HepG2 (cell line): Measurements from ENCODE around the gene LINGO1. TPM values are rescaled to one million over a fixed set of nuclear protein-coding genes. Genes with fewer than 3 reads are reported as not detected.
A peak's percentile ranks its signal among the peaks of the same experiment; 100 is the strongest.

Source experiments
- BRCA1 ChIP-seq: sonication (generic); formaldehyde crosslinking; IDR thresholded peaks from 2 replicates; pipeline ENCODE4 v1.4.0; 2020; ENCODE audit warnings: missing genetic modification reagents
- ELF1 ChIP-seq: sonication (generic); formaldehyde crosslinking; IDR thresholded peaks from 2 replicates; pipeline ENCODE4 v1.4.0; 2020; ENCODE audit warnings: missing genetic modification reagents
- ELK4 ChIP-seq: sonication (generic); formaldehyde crosslinking; IDR thresholded peaks from 2 replicates; pipeline ENCODE4 v1.9.0; 2021; ENCODE audit warnings: missing genetic modification reagents, borderline replicate concordance
- MLXIP ChIP-seq: sonication (generic); formaldehyde crosslinking; IDR thresholded peaks from 2 replicates; pipeline ENCODE4 v1.9.0; 2021; ENCODE audit warnings: missing genetic modification reagents, borderline replicate concordance
- NKX3-1 ChIP-seq: sonication (generic); formaldehyde crosslinking; IDR thresholded peaks from 2 replicates; pipeline ENCODE4 v1.5.0; 2020; ENCODE audit warnings: missing genetic modification reagents
- NR2F1 ChIP-seq, 2 experiments: fragments of 450-650 bp in 1 of 2; formaldehyde crosslinking in 1 of 2; IDR thresholded peaks; 2 replicates each; pipeline versions ENCODE4 v1.5.0 to v1.6.1; 2016 to 2020; ENCODE audit warnings: mild to moderate bottlenecking in 1 of 2, missing compliant biosample characterization in 1 of 2, missing genetic modification reagents in 1 of 2, moderate library complexity in 1 of 2
- SNRNP70 ChIP-seq: fragments of 200-400 bp; formaldehyde crosslinking; IDR thresholded peaks from 2 replicates; pipeline ENCODE4 v1.6.1; 2017; ENCODE audit warnings: mild to moderate bottlenecking, low read depth, low read length, moderate library complexity
- SYNCRIP ChIP-seq: fragments of 200-400 bp; formaldehyde crosslinking; IDR thresholded peaks from 2 replicates; pipeline ENCODE4 v1.6.1; 2018; ENCODE audit warnings: mild to moderate bottlenecking, low read depth, low read length; ENCODE audit not compliant: insufficient read depth
- ZFP62 ChIP-seq: sonication (generic); formaldehyde crosslinking; IDR thresholded peaks from 2 replicates; pipeline ENCODE4 v1.4.0; 2020; ENCODE audit warnings: missing genetic modification reagents
- ZNF292 ChIP-seq: sonication (generic); formaldehyde crosslinking; IDR thresholded peaks from 2 replicates; pipeline ENCODE4 v1.8.1; 2022; ENCODE audit warnings: mild to moderate bottlenecking, low read depth, missing genetic modification reagents, borderline replicate concordance
- ZNF367 ChIP-seq: sonication (generic); formaldehyde crosslinking; IDR thresholded peaks from 2 replicates; pipeline ENCODE4 v1.4.0; 2020; ENCODE audit warnings: missing genetic modification reagents, borderline replicate concordance
- ZNF460 ChIP-seq: sonication (generic); formaldehyde crosslinking; IDR thresholded peaks from 2 replicates; pipeline ENCODE4 v1.5.1; 2020; ENCODE audit warnings: missing genetic modification reagents, mild to moderate bottlenecking, borderline replicate concordance
- ZNF879 ChIP-seq: sonication (generic); formaldehyde crosslinking; IDR thresholded peaks from 2 replicates; pipeline ENCODE4 v1.8.1; 2023; ENCODE audit warnings: missing genetic modification reagents
- ZNF891 ChIP-seq: sonication (generic); formaldehyde crosslinking; IDR thresholded peaks from 2 replicates; pipeline ENCODE4 v1.5.0; 2020; ENCODE audit warnings: mild to moderate bottlenecking, missing genetic modification reagents
- ZSCAN21 ChIP-seq: sonication (generic); formaldehyde crosslinking; IDR thresholded peaks from 2 replicates; pipeline ENCODE4 v1.8.0; 2022; ENCODE audit warnings: mild to moderate bottlenecking, missing genetic modification reagents, moderate library complexity, borderline replicate concordance
- polyA plus RNA-seq, 8 experiments: library from polyadenylated mRNA; depleted of rRNA in 3 of 8; stranded (reverse) in 7 of 8; unstranded in 1 of 8; fragments of >200 nt; fragmentation: Illumina TruSeq in 4 of 8; extraction: Trizol in 4 of 8; gene quantifications; 2 replicates each; pipeline versions ENCODE4 v1.2.1 to v1.2.3, GENCODE V29; 2011 to 2016; ENCODE audit warnings: low read depth in 4 of 8, missing spikeins in 1 of 8, mixed read lengths in 1 of 8; ENCODE audit not compliant: insufficient read depth in 1 of 8
- total RNA-seq, 5 experiments: library from RNA; depleted of rRNA; stranded (reverse); fragments of >200 nt; fragmentation: Illumina TruSeq; extraction: Trizol; gene quantifications; 2 replicates each; pipeline ENCODE4 v1.2.3, GENCODE V29; 2016; ENCODE audit warnings: low read depth in 1 of 5
- TF ChIP-seq, protein P1 (sequence below): IDR thresholded peaks from 2 replicates; pipeline ENCODE4 v1.6.1; 2016; ENCODE audit warnings: missing compliant biosample characterization, missing genetic modification reagents, borderline replicate concordance
- TF ChIP-seq, protein P2 (sequence below): sonication (generic); formaldehyde crosslinking; IDR thresholded peaks from 2 replicates; pipeline ENCODE4 v1.4.0; 2020; ENCODE audit warnings: mild to moderate bottlenecking, missing genetic modification reagents
- TF ChIP-seq, protein P3 (sequence below): sonication (generic); formaldehyde crosslinking; IDR thresholded peaks from 2 replicates; pipeline ENCODE4 v1.4.0; 2020; ENCODE audit warnings: mild to moderate bottlenecking, missing genetic modification reagents
- TF ChIP-seq, protein P4 (sequence below): sonication (generic); formaldehyde crosslinking; IDR thresholded peaks from 2 replicates; pipeline ENCODE4 v1.4.0; 2020; ENCODE audit warnings: missing genetic modification reagents

Gene LINGO1
- total and polyA plus RNA-seq, 2 of the 13 experiments (the other 11 are each of a cell fraction or from before 2014, with no cell fraction given): 0.07 TPM; not detected in 1

- TF ChIP-seq, protein P1, sequence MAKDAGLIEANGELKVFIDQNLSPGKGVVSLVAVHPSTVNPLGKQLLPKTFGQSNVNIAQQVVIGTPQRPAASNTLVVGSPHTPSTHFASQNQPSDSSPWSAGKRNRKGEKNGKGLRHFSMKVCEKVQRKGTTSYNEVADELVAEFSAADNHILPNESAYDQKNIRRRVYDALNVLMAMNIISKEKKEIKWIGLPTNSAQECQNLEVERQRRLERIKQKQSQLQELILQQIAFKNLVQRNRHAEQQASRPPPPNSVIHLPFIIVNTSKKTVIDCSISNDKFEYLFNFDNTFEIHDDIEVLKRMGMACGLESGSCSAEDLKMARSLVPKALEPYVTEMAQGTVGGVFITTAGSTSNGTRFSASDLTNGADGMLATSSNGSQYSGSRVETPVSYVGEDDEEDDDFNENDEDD: no peak
- TF ChIP-seq, protein P2, sequence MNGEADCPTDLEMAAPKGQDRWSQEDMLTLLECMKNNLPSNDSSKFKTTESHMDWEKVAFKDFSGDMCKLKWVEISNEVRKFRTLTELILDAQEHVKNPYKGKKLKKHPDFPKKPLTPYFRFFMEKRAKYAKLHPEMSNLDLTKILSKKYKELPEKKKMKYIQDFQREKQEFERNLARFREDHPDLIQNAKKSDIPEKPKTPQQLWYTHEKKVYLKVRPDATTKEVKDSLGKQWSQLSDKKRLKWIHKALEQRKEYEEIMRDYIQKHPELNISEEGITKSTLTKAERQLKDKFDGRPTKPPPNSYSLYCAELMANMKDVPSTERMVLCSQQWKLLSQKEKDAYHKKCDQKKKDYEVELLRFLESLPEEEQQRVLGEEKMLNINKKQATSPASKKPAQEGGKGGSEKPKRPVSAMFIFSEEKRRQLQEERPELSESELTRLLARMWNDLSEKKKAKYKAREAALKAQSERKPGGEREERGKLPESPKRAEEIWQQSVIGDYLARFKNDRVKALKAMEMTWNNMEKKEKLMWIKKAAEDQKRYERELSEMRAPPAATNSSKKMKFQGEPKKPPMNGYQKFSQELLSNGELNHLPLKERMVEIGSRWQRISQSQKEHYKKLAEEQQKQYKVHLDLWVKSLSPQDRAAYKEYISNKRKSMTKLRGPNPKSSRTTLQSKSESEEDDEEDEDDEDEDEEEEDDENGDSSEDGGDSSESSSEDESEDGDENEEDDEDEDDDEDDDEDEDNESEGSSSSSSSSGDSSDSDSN (CRISPR knock-in tag): no peak
- TF ChIP-seq ZNF367: no peak
- TF ChIP-seq SNRNP70: no peak
- peak in 1 of 2 experiments; percentile 18; a peak in 1 of 4 replicates for TF ChIP-seq NR2F1 (CRISPR knock-in tag; IDR thresholded peaks at IDR 0.05)
- TF ChIP-seq NKX3-1 (CRISPR knock-in tag): 0 out of 2 replicates have a peak, but pooled peaks have one; percentile 29
- TF ChIP-seq, protein P3, sequence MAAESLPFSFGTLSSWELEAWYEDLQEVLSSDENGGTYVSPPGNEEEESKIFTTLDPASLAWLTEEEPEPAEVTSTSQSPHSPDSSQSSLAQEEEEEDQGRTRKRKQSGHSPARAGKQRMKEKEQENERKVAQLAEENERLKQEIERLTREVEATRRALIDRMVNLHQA (CRISPR knock-in tag): no peak
- TF ChIP-seq ZNF460 (CRISPR knock-in tag): no peak
- no peak for TF ChIP-seq SYNCRIP
- TF ChIP-seq ZSCAN21 (CRISPR knock-in tag): no peak
- TF ChIP-seq ELK4 (CRISPR knock-in tag): no peak
- TF ChIP-seq ZNF891 (CRISPR knock-in tag): no peak
- 0 out of 2 replicates have a peak, but pooled peaks have one; percentile 19 for TF ChIP-seq ZNF292
- TF ChIP-seq ZFP62 (CRISPR knock-in tag): no peak
- peak; percentile 70; the same call in 1 of the 2 replicates for TF ChIP-seq BRCA1 (CRISPR knock-in tag)
- no peak for TF ChIP-seq ELF1 (CRISPR knock-in tag)
- TF ChIP-seq ZNF879: no peak
- no peak for TF ChIP-seq MLXIP
- TF ChIP-seq, protein P4, sequence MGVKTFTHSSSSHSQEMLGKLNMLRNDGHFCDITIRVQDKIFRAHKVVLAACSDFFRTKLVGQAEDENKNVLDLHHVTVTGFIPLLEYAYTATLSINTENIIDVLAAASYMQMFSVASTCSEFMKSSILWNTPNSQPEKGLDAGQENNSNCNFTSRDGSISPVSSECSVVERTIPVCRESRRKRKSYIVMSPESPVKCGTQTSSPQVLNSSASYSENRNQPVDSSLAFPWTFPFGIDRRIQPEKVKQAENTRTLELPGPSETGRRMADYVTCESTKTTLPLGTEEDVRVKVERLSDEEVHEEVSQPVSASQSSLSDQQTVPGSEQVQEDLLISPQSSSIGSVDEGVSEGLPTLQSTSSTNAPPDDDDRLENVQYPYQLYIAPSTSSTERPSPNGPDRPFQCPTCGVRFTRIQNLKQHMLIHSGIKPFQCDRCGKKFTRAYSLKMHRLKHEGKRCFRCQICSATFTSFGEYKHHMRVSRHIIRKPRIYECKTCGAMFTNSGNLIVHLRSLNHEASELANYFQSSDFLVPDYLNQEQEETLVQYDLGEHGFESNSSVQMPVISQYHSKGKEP: no peak
Observed at GRCh38 chr15:77568973-77569728, 63.6 kb downstream of the LINGO1 start (continued).
